A549 (cell line): Measurements from ENCODE around the gene FST.

Source experiments
- CHD2 ChIP-seq: fragments of 150-350 bp; IDR thresholded peaks from 2 replicates; pipeline ENCODE4 v1.6.1; 2014; ENCODE audit warnings: low read length; ENCODE audit not compliant: partially characterized antibody
- CHD4 ChIP-seq: fragments of 200-600 bp; sonication (generic); IDR thresholded peaks from 2 replicates; pipeline ENCODE4 v1.6.1; 2016; ENCODE audit warnings: antibody characterized with exemption, mild to moderate bottlenecking, borderline replicate concordance
- CTCF ChIP-seq: fragments of >200 bp; sonication (Bioruptor Twin); formaldehyde crosslinking; IDR thresholded peaks from 3 replicates; pipeline ENCODE4 v1.5.1; 2016
- EP300 ChIP-seq, 2 experiments: fragments of >200 bp; sonication (Bioruptor Twin); formaldehyde crosslinking; IDR thresholded peaks; 2 replicates in 1 of 2; 3 replicates in 1 of 2; pipeline ENCODE4 v1.6.1; 2016 to 2017
- MAX ChIP-seq: IDR thresholded peaks from 2 replicates; pipeline ENCODE4 v1.6.1; 2012
- RAD21 ChIP-seq, 2 experiments: fragments of >200 bp in 1 of 2; sonication (Bioruptor Twin) in 1 of 2; formaldehyde crosslinking in 1 of 2; IDR thresholded peaks in 1 of 2; conservative IDR thresholded peaks in 1 of 2; 2 replicates in 1 of 2; 3 replicates in 1 of 2; pipeline ENCODE4 v1.6.1; 2012 to 2018; ENCODE audit warnings: inconsistent platforms in 1 of 2

- TF ChIP-seq CHD2 (no peak), CTCF (no peak), RAD21 (conservative IDR thresholded peaks at IDR 0.05 in 1 of 2, IDR thresholded peaks at IDR 0.05 in 1 of 2) (no peak), EP300 (IDR thresholded peaks at IDR 0.05) (no peak), CHD4 (no peak), MAX (no peak)
Observed at GRCh38 chr5:53463909-53464621, 16.4 kb upstream of the FST start.
